SK-N-SH (cell line): ENCODE results near the gene PTPRD. TPM values are rescaled to one million over a fixed set of nuclear protein-coding genes. Genes with fewer than 3 reads are reported as not detected.

Experiments
- CTCF ChIA-PET: fragments of 300-600, 350-600 bp; formaldehyde crosslinking; extraction: SDS; loops from one replicate; lab custom pipeline; 2021; lab: Yijun Ruan, JAX
- POLR2A ChIA-PET: fragments of 350-600 bp; sonication (Branson Sonifier 250); formaldehyde crosslinking; extraction: SDS; loops from one replicate; lab custom pipeline; 2020; ENCODE audit warnings: antibody characterized with exemption, inconsistent platforms; lab: Yijun Ruan, JAX
- DNase-seq: peaks from one replicate; pipeline ENCODE4 v3.0.0; 2012
- H2AFZ ChIP-seq: fragments of 200-600 bp; sonication (generic); 2 replicates; pipeline ENCODE4 v1.8.1; 2016; ENCODE audit warnings: antibody characterized with exemption, mild to moderate bottlenecking, low read depth
- H3F3A ChIP-seq: fragments of 200-600 bp; sonication (generic); replicated peaks from 2 replicates; pipeline ENCODE3; 2016; ENCODE audit warnings: antibody characterized with exemption, mild to moderate bottlenecking; ENCODE audit not compliant: insufficient read depth
- H3K27ac ChIP-seq, 2 experiments: fragments of 200-500 bp in 1 of 2; fragments of 200-600 bp in 1 of 2; sonication (Bioruptor generic) in 1 of 2; sonication (generic), shearing (Covaris generic) in 1 of 2; 2 replicates each; pipeline versions ENCODE4 v1.5.1 to v1.6.1; 2014 to 2016; ENCODE audit warnings: low read depth in 2 of 2, inconsistent platforms in 1 of 2, low read length in 1 of 2, mild to moderate bottlenecking in 1 of 2, mixed read lengths in 1 of 2
- H3K27me3 ChIP-seq: fragments of 200-600 bp; sonication (generic), shearing (Covaris generic); 2 replicates; pipeline ENCODE4 v1.6.1; 2016; ENCODE audit warnings: mixed run types; ENCODE audit not compliant: insufficient read depth
- H3K36me3 ChIP-seq, 2 experiments: fragments of 200-500 bp in 1 of 2; fragments of 200-600 bp in 1 of 2; sonication (Bioruptor generic) in 1 of 2; sonication (generic) in 1 of 2; replicated peaks in 1 of 2; 2 replicates each; pipeline versions ENCODE3 to v1.5.1; 2014 to 2016; ENCODE audit warnings: low read length in 1 of 2, mild to moderate bottlenecking in 1 of 2; ENCODE audit not compliant: insufficient read depth in 2 of 2, control insufficient read depth in 1 of 2
- H3K4me1 ChIP-seq, 2 experiments: fragments of 200-500 bp in 1 of 2; fragments of 200-600 bp in 1 of 2; sonication (Bioruptor generic) in 1 of 2; sonication (generic), shearing (Covaris generic) in 1 of 2; 2 replicates each; pipeline versions ENCODE4 v1.5.1 to v1.6.1; 2014 to 2016; ENCODE audit warnings: low read depth in 1 of 2, low read length in 1 of 2, mixed run types in 1 of 2; ENCODE audit not compliant: insufficient read depth in 2 of 2, control insufficient read depth in 1 of 2
- H3K4me2 ChIP-seq: fragments of 200-600 bp; sonication (generic), shearing (Covaris generic); 2 replicates; pipeline ENCODE4 v1.6.1; 2017; ENCODE audit warnings: mixed run types
- H3K4me3 ChIP-seq, 2 experiments: fragments of 200-500 bp in 1 of 2; fragments of 200-600 bp in 1 of 2; sonication (Bioruptor generic) in 1 of 2; sonication (generic), shearing (Covaris generic) in 1 of 2; 2 replicates each; pipeline versions ENCODE4 v1.5.1 to v1.8.1; 2014 to 2016; ENCODE audit warnings: low read depth in 2 of 2, inconsistent platforms in 1 of 2, low read length in 1 of 2, mild to moderate bottlenecking in 1 of 2, mixed read lengths in 1 of 2, moderate library complexity in 1 of 2
- H3K79me2 ChIP-seq: fragments of 200-600 bp; sonication (generic); 2 replicates; pipeline ENCODE4 v1.8.1; 2017; ENCODE audit warnings: mild to moderate bottlenecking; ENCODE audit not compliant: insufficient read depth
- H3K9ac ChIP-seq: fragments of 200-600 bp; sonication (generic); 2 replicates; pipeline ENCODE4 v1.6.1; 2017; ENCODE audit warnings: mixed run types
- H3K9me2 ChIP-seq: fragments of 200-600 bp; sonication (generic); 2 replicates; pipeline ENCODE4 v1.6.1; 2017; ENCODE audit warnings: mixed run types
- H3K9me3 ChIP-seq: fragments of 200-600 bp; sonication (generic); 2 replicates; pipeline ENCODE4 v1.6.1; 2017; ENCODE audit warnings: mixed run types, mild to moderate bottlenecking, moderate library complexity
- H4K20me1 ChIP-seq: fragments of 200-600 bp; sonication (generic); 2 replicates; pipeline ENCODE4 v1.6.1; 2017; ENCODE audit warnings: mild to moderate bottlenecking, mixed run types; ENCODE audit not compliant: insufficient read depth
- EP300 ChIP-seq, 2 experiments: IDR thresholded peaks; 2 replicates each; pipeline versions ENCODE4 v1.4.0 to v1.6.1; 2012; ENCODE audit warnings: borderline replicate concordance in 1 of 2, low read depth in 1 of 2, low read length in 1 of 2
- FOSL2 ChIP-seq: IDR thresholded peaks from 2 replicates; pipeline ENCODE4 v1.4.0; 2012; ENCODE audit warnings: low read depth, mild to moderate bottlenecking, moderate library complexity, borderline replicate concordance
- FOXM1 ChIP-seq: IDR thresholded peaks from 2 replicates; pipeline ENCODE4 v1.4.0; 2012; ENCODE audit warnings: low read depth, mild to moderate bottlenecking
- JUND ChIP-seq: IDR thresholded peaks from 2 replicates; pipeline ENCODE4 v1.4.0; 2012
- MXI1 ChIP-seq: IDR thresholded peaks from 2 replicates; pipeline ENCODE4 v1.6.1; 2012; ENCODE audit warnings: mild to moderate bottlenecking, low read depth, low read length, improper control_type of control experiment
- NFIC ChIP-seq: IDR thresholded peaks from 2 replicates; pipeline ENCODE4 v1.4.0; 2012; ENCODE audit warnings: borderline replicate concordance
- NRF1 ChIP-seq: IDR thresholded peaks from 2 replicates; pipeline ENCODE4 v1.6.1; 2012; ENCODE audit warnings: low read depth, mild to moderate bottlenecking, low read length
- RAD21 ChIP-seq: IDR thresholded peaks from 2 replicates; pipeline ENCODE4 v1.6.1; 2012; ENCODE audit warnings: mild to moderate bottlenecking, low read length
- SMC3 ChIP-seq: IDR thresholded peaks from 2 replicates; pipeline ENCODE4 v1.6.1; 2012; ENCODE audit warnings: low read depth, low read length, improper control_type of control experiment
- TAF1 ChIP-seq: IDR thresholded peaks from 2 replicates; pipeline ENCODE4 v1.6.1; 2012; ENCODE audit warnings: low read depth, mild to moderate bottlenecking, low read length, moderate library complexity, borderline replicate concordance
- TEAD4 ChIP-seq: IDR thresholded peaks from 2 replicates; pipeline ENCODE4 v1.4.0; 2012; ENCODE audit warnings: mild to moderate bottlenecking, borderline replicate concordance; ENCODE audit not compliant: insufficient read depth
- WGBS: methylation state at CpG from one replicate; pipeline ENCODE4 v1.1.6; 2017; ENCODE audit warnings: low lambda C conversion rate; 5-methylcytosine and 5-hydroxymethylcytosine counted together
- polyA plus RNA-seq, 3 experiments: library from polyadenylated mRNA; depleted of rRNA; stranded (reverse); fragments of >200 nt; gene quantifications; 2 replicates each; pipeline ENCODE4 v1.2.3, GENCODE V29; 2012
- TF ChIP-seq, protein P1 (sequence below): IDR thresholded peaks from 2 replicates; pipeline ENCODE4 v1.4.0; 2012; ENCODE audit warnings: low read depth
- TF ChIP-seq, protein P2 (sequence below): IDR thresholded peaks from 2 replicates; pipeline ENCODE4; 2012
- TF ChIP-seq, protein P3 (sequence below): fragments of 200-600 bp; sonication (generic); IDR thresholded peaks from 2 replicates; pipeline ENCODE4 v1.6.1; 2017; ENCODE audit warnings: antibody characterized with exemption, mild to moderate bottlenecking, moderate library complexity

The PTPRD gene
- polyA plus RNA-seq, 1 of the 3 experiments (the other 2 are of a cell fraction) = 0.15 TPM

DNA sequence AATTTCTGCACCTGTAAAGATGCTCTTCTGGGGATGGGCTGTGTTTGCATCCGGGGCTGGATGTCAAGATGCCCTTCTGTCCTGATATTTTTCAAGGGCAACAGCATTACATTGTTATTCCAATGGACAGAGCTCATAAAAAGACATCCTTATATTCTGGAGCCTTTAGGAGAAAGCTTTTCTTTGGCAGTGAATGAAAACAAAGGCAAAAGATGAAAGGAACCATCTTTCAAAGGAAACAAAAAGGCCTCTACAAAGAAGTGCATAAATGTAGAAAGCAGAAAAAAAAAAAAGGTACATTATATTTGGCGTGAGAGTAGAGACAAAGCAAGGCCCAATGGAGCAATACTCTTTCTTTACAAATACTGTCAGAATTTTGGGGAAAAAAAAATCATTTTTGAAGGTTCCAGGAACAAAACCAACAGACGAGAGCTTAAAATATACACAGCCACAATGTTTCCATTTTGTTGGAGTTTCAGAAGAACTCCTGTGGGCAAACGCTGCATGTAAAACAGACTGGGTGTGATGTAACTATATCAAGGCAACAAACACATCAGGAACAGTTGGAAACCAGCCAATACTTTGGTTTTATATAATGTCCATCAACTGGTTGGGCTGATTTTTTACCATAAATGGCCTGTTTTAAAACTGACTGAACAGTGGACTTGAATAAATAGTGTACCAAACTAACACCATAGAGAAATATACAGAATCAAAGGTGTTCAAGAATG is 1927.7 kb downstream of the PTPRD start (continued):
- no peak for TF ChIP-seq SMC3

DNA sequence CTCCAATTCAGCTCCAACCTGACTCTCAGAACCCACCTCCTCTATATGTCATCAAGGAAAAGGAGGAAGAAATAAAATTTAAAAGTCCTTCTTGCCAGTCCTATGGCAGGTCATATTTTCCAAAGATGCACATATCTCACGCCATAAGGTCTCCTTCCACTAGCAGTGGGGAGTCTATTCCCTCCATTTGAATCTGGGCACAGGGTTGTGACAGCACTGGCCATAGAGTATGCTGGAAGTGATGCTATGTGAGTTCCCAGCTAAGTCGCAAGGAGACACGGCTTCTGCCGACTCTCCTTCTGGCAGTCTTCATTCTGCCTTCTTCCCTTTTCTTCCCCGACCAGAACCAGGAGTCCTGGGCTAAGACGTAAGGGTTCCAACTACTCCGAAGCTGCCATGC is 1929.3 kb downstream of the PTPRD start:
- no peaks in the 10 kb centered on the region for H3K79me2 ChIP-seq
- H3K36me3 ChIP-seq = no peaks in the 10 kb centered on the region
- no peak overlapping the region for H3K27ac ChIP-seq
- H3K9me3 ChIP-seq = no peaks in the 10 kb centered on the region
- no peaks in the 10 kb centered on the region; a peak in 1 of 4 replicates for H3K4me1 ChIP-seq
- no peaks in the 10 kb centered on the region for H4K20me1 ChIP-seq
- no peak overlapping the region for H3K4me2 ChIP-seq
- ChIA-PET POLR2A (no interaction called here), CTCF (no interaction called here)
- no peaks in the 10 kb centered on the region for H3K9me2 ChIP-seq
- H3K4me3 ChIP-seq = no peak overlapping the region
- no peaks in the 10 kb centered on the region for H3F3A ChIP-seq
- H3K27me3 ChIP-seq = no peaks in the 10 kb centered on the region
- WGBS = 53% methylated on average over 7 of the region's 7 CpGs
- DNase-seq = no peak
- no peak overlapping the region for H2AFZ ChIP-seq
- no peak overlapping the region for H3K9ac ChIP-seq
- no peak for TF ChIP-seq TEAD4
- TF ChIP-seq, protein P1, sequence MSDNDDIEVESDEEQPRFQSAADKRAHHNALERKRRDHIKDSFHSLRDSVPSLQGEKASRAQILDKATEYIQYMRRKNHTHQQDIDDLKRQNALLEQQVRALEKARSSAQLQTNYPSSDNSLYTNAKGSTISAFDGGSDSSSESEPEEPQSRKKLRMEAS = no peak
- no peak for TF ChIP-seq RAD21
- no peak for TF ChIP-seq FOXM1
- TF ChIP-seq TAF1 = no peak
- no peak for TF ChIP-seq NFIC
- TF ChIP-seq FOSL2 = no peak
- TF ChIP-seq, protein P2, sequence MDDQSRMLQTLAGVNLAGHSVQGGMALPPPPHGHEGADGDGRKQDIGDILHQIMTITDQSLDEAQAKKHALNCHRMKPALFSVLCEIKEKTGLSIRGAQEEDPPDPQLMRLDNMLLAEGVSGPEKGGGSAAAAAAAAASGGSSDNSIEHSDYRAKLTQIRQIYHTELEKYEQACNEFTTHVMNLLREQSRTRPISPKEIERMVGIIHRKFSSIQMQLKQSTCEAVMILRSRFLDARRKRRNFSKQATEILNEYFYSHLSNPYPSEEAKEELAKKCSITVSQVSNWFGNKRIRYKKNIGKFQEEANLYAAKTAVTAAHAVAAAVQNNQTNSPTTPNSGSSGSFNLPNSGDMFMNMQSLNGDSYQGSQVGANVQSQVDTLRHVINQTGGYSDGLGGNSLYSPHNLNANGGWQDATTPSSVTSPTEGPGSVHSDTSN = no peak
- TF ChIP-seq, protein P3, sequence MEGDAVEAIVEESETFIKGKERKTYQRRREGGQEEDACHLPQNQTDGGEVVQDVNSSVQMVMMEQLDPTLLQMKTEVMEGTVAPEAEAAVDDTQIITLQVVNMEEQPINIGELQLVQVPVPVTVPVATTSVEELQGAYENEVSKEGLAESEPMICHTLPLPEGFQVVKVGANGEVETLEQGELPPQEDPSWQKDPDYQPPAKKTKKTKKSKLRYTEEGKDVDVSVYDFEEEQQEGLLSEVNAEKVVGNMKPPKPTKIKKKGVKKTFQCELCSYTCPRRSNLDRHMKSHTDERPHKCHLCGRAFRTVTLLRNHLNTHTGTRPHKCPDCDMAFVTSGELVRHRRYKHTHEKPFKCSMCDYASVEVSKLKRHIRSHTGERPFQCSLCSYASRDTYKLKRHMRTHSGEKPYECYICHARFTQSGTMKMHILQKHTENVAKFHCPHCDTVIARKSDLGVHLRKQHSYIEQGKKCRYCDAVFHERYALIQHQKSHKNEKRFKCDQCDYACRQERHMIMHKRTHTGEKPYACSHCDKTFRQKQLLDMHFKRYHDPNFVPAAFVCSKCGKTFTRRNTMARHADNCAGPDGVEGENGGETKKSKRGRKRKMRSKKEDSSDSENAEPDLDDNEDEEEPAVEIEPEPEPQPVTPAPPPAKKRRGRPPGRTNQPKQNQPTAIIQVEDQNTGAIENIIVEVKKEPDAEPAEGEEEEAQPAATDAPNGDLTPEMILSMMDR = no peak
- TF ChIP-seq MXI1 = no peak
- no peak for TF ChIP-seq JUND
- TF ChIP-seq EP300 (IDR thresholded peaks at IDR 0.05; ENCODE audit: borderline replicate concordance in 1 of 2, low read depth in 1 of 2, low read length in 1 of 2) = no peak
- TF ChIP-seq NRF1 = no peak
